SKM-1 treated with dmso at 0.1 percent for 144 hours (cell line): ENCODE measurements around the gene FLRT2.

Experiments
- DNase-seq: peaks from one replicate; lab custom pipeline; 2025; ENCODE audit not compliant: unreplicated experiment; lab: John Stamatoyannopoulos, UW

The FLRT2 gene

DNA sequence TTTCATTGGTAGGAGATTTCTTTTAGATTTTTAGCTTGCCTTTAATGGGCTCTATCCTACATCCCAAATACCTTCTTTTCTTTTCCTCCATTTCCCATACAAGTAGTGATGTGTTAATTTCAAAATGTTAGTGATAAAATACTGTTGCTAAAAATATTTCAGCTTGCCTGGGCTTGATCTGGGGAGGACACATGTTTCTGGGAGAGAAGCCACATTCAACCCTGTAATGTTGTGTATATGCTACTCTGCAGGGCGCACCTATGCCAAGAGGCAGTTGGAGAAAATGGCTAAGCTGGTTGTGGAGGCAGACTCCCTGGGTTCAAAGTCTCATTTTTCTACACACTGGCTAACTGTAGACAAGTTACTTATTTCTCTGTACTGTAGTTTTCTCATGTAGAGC lies 26.3 kb downstream of the FLRT2 start:
- DNase-seq: no peak

DNA sequence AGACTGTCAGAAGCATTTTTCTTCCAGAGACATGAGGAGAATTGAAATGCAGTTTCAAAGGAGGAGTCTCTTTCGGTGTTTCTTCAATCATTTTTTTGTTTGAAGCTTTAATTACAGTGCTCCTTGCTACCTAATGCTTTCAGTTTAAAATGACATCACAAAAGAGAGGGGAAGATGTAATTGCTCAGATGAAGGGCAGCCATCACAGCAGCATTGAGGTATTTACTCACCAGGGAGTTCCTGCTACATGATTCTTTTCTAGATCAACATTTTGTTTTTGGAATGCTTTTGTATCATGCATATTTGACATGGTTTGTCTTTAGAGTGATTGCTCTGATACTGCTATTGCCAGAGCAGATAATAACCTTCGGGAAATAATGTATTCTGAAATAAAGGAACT lies 28.6 kb downstream of the FLRT2 start:
- DNase-seq: no peak

DNA sequence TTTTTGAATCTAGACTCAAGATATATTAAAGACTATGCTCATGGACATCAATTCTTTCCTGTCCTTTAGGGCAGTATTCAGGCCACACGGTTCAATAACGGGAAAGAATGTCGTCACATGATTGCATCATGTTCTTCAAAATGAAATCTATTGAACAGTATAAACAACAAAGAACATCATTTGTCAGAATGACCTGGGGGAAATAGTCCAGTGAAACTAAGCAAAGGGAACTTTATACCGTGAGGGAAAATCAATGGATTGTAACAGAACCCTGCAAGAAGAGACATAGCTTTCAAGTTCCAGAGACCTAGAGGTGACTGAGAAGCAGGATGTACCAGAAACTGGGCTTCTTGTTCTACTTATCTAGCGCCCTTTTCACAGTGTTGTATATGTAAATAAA lies 32.7 kb downstream of the FLRT2 start:
- no peak for DNase-seq

DNA sequence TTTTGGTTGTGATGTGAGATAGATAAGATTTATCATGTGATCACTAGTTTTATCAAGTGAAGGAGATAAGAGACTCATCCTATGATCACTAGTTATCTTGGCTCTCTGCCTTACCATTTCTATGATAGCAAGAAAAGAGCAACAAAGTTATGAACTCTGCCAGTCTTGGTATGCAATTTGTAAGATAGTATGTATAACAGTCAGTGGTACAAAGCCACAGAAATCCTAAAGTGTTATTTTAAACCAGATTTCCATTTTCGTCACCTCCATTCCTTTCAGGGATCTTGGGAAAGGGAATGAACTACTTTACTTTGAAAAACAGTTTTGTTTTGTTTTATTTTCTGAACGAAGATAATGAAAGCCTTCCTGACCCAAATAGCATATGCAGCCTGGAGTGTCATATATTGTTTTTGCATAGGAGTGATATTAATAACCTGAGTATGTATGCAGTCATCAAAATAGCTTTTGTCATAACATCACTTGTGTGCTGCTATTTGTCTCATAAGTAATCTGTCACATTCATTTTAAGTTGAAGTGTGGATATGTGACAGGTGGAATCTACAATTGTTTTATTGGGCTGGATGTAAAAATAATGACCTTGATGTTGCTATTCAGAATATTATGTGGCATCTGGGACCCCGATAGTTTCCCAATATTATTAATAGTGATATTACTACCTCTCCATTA lies 35.0 kb downstream of the FLRT2 start:
- no peak for DNase-seq

DNA sequence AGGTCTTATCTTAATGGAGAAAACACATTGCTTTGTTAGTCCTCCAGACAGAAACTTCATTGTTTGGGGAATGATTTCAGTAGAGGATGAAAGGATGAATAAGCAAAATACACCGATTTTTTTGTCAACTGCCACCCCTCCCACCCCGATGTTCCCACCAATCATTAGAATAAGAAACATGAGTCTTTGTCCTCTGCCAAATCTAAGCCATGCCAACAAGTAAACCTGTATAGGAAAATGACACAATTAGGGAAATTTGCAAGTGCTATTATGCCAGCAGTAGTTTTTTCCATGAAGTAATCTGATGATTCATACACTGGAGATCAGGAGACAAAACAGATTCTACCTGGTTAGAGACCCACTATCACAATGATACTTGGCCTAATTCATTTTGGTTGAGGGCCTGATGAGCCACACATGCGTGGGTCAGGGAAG lies 35.9 kb downstream of the FLRT2 start:
- DNase-seq: no peak

DNA sequence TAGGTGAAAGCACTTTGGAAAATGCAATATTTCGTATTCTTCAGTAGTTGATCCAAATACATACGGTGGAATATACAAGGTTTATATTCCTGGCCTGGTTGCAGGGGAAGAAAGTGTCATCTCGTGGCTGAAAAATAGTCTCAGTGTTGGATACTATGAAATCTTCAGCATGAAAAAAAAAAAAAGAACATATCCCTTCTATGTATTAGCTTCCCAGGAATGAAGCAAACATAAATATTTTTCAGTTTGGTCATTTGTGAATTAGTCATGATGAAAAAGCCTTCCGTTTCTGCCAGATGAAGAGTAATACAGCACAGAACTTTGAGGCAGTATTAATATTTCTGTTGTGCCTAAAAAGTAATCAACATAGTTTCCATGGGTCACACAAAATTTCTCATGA lies 36.7 kb downstream of the FLRT2 start:
- DNase-seq: no peak

DNA sequence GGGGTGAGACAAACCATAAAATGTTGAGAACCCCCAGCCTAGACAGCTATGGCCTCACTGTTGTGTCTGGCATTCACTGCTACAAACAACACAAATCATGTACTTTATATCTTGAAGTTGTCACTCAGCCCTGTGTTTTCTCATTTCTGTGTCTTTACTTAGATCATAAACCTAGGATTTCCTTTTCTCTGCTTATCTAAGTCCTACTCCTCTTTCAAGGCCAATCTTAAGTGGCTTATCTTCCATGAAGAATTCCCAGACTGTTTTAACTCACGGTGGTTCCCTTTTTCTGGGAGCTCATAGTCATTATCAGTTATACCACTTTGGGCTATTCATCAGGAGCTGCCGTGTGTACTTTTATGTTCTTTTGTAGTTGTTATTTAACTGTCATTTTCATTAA lies 42.1 kb downstream of the FLRT2 start:
- no peak for DNase-seq

DNA sequence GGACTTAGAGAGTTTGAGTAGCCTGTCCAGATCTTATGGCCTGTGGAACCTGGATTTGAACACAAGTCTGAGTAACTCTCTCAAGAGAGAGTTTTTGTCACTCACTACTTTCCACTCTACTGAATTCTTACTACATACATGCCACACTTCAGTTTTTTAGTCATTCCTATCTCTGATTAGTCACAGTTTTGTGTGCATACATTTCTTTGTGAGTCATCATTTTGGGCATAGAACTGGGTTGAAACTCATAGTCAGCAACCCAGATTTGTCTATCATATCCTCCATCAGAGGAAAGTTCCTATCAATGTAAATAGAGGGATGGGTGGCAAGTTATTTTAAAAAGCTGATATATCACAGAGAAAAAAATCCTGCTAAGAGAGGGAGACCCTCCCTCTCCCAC lies 42.9 kb downstream of the FLRT2 start:
- DNase-seq: no peak

DNA sequence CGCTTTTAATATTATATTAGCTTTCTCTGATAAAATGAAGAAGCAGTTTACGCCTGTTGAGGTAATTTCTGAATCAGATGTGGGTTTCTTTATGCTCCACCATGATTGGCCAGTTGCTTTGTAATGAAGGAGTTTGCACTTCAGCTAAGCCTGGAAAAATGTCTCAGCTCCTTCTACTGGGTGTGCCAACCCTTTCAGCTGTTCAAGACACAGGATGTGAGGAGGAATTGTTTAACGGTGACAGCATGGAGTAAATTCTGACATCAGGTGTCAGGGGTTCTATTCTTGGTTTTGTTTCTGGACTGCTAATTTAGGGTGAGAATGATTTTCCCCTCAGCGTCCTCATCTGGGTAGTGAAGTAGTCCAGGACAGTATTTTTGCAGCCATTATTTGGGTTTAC lies 43.5 kb downstream of the FLRT2 start:
- no peak for DNase-seq

DNA sequence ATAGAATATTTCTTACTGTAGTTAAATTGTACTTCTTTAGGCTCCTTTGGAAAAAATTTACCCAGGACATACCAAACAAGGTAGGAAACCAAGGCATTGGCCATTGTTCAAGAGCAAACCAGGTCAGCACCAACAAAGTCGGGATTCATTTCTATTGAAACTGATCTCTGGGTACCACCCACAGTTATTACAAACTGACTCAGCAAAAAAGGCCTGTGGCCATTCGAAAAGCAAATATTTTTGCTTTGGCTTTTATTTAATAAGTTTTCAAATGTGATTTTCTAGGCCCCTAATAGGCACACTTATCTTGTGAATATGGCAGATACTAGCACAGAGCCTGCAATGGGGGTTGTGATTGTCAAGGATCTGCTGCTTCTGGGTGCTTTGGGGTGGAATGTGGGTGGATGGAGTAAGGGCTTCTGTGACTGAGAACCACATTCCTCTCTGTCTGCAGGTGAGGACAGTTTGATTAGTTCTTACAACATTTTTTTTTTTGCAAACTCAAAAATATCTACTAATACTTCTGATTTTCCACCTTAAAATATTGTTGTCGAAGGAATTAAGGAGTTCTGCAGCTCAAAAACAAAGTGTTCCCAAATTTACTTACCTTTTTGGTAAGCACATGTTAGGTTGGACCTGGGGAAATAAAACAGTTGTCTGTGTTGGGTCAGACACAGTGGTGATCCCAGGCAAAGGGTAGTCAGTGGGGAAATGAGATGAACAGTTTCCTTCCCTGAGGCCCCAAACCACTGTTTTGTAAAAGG lies 45.1 kb downstream of the FLRT2 start:
- DNase-seq: no peak

DNA sequence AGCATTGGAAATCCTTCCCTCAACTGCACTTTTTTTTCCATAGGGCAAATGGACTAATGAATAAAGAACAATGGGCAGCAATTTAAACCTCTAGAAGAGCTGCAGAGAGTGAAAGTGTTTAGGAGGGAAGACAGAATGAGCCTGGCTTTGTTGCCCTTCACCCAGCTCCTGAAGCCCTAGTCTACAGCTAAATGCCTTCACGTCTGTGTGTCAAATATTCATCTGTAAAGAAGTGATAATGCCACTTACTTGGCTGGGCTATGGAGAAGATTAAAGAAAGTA lies 45.6 kb downstream of the FLRT2 start:
- DNase-seq: no peak

DNA sequence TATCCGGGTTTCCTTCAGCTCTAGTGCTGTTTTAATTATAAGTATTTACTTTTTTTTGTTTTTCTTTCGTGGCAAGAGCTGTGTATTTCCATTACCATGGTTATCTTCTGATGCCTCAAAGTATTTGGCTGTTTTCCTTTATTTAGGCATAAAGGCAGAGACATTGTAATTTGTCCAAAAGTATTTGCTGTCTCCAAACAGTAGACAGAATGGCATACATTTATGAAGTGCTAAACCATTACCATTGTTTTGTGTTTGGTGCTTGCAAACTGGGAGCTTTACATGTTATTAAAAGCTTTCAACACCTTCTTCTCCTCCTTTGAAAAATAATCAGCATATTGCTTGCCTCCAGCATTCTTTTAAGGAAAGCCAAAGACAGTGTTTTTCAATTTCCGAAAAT lies 46.3 kb downstream of the FLRT2 start:
- DNase-seq: no peak

DNA sequence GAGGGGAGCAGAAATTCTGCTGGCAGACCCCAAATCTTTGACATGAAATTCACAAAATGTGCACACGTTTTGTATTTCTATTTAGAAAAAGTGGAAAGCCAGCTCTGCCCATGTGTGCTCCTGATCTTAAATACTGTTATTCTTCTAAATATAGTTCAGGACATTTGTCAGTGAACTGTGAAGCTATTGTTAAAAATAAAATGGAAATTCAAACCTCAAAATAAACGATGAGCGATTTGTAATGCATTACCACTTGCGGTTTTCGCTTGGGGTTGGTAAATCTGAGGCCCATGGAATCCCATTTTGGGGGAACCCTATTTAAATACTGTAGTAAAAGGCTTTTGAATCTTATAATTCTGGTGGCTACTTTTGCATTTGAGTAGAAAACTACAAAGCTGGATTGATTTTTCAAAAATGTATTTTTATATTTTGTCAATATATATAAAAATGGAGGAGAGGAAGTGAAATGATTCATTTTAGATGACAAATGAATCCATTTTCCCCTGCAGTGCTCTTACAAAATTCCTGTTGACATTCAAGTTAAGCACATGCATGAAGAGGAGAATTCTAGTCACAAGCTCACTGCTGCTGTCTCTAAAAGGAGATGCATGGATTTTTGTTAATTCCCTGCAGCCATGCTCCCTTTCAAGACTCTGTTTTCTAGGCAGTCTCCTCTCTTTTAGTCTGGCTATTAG lies 47.1 kb downstream of the FLRT2 start:
- DNase-seq: no peak

DNA sequence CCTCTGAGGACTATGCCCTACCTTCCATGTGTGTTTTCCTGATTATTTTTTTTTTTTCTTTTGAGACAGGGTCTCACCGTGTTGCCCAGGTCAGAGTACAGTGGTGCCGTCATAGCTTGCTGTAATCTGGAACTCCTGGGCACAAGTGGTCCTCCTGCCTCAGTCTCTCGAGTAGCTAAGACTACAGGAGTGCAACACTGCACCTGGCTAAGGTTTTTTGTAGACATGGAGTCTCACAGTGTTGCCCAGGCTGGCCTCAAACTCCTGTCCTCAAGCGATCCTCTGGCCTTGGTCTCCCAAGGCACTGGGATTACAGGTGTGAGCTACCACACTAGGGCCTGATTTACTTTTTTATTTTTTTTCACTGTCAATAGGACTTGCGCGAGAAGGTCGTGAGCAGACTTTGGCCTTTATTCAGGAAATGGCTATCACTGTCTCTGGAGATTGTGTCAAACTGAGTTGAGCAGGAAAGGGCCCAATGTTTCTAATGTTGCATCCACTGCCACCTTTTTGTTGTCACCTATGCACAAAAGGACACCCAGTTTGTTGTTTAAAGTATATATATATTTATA lies 47.7 kb downstream of the FLRT2 start:
- no peak for DNase-seq

DNA sequence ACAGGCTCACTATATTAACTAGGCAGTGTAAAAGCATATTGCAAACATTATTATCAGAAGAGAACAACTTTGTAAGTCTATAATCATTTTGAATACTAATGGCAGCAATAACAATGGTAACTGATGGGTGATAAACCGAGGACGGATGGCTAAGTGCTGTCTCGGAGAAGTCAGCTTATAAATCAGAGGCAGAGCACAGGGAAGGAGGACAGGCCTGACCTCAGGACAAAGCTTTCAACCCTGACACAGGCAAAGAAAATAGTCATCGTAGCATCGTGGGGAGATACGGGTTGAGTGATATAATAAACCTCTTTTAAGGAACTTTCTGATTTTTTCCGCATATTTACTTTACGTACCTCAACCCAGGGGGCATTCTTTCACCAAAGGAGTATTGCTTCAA lies 48.4 kb downstream of the FLRT2 start:
- DNase-seq: no peak

DNA sequence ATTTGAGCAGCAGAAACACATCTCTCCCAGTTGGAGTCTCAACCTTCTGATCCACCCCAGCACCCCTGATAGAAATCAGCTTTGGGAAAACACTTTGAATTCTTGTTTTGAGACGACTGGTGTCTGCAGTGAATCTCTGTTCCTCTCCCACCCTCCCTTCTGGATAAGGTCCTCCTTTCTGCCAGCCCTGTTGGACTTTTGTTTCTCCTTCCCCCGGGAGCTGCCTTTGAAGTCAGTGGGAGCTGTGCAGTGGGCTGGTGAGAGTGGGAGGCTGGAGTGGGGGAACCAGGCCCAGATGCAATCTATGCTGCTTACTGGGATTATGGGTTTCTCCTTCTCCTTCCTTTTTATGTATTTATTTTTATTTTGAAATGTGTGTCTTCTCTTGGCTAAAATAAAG lies 49.0 kb downstream of the FLRT2 start:
- no peak for DNase-seq

DNA sequence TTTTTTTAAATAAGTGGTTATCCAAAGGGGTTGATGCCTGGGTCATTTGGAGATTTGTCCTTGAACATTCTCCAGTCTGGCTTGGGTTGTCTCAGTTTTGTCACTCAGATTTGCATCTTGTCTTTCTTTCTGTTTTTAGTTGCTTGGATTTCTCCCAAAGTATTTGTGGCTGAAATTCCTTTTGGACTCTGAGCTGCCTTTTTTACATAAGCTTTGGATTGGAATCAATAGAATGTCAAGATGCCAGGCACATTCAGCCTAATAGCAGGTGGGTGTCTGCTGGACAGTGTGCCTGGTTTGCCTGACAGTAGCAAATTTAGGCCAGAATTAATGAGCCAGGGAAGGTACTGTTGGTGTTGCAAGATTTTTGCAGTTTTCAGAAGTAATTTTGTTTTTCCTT lies 50.0 kb downstream of the FLRT2 start:
- DNase-seq: no peak

DNA sequence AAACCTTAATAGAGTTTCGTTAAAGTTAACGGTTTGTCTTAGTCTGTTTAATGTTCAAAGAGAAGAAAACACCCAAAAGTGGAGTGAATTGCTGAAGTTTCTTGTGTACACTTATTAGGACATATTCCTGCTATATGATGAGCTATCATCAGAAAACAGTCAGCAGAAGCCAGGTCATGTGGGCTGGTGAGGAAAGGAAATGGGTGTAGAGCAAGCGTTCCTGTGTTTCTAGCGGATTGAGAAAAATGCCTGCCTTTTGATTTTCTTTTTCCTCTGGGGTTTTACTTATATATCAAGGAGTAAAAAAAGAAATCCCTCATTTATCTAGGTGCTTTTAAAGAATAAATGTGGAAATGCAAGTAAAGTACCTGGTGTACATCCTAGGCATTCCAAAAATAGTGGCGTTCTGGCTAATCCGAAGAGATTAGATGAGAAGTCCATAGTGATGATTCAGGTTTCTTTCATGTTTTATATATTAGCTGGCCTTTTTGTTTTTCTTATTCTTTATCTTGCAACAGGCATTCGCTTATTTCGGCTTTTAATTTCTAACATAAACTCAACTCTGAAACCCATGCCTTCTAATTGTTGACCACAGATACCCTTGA lies 50.7 kb downstream of the FLRT2 start:
- no peak for DNase-seq

DNA sequence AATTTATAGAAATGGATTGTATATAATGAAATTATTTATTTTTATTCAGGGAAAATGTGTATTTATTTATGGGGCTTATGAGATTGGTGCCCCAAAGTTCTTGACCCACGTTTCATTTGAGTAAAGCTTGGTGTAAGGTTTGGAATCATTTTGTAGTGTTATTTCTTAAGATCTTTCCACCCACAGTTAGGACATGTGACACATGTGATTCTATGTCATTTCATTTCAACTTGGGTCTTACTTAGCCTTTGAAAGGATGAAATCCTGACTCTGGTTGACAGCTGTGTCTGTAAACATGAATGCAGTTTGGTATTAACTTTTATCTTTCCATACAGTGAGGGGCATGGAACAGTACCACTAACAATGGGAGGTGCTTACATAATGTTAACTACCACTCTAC lies 51.7 kb downstream of the FLRT2 start:
- DNase-seq: no peak

DNA sequence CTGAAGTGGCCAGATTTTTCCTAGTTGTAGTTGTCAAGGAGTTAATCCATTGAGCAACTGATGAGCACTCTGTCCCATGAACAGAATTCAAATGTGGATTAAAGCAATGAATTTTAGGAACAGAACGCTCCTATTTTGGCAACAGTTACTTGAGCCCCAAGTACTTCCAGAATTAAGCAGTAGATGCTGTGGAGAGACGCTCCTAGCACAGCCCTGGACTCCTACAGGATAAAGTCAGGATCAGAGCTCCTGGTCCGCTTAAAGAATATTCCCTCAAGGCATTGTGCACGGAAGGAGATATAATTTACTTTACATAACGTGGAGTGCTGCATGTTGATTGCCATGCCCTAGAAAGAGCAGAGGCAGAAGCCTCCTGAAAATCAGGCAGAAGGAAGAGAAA lies 53.4 kb downstream of the FLRT2 start:
- DNase-seq: no peak

DNA sequence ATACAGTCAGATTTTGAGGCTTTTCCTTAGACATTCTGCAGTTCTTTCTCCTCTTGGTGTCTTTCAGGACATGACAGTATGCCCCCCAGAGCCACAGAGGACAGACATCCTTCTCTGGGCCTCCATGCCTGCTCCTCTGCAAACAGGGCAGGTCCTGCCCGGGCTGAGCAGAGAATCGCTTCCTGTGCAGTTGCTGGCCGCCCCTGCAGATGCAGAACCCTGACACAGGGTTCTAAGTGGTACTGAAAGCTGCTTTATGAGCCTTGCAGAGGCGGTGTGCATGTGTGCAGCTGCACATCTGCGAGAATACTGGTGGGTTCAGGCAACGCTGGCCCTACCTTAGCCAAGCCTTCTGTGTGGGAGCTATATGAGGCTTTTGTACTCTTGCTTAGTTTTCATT lies 54.5 kb downstream of the FLRT2 start:
- DNase-seq: no peak
